Stimulated activated CD4-positive, alpha-beta T cell treated with anti-CD3 and anti-CD28 coated beads, Interleukin-15, amount 100 ng/mL, for 24 hours (primary cell): Measurements from ENCODE around the gene STARD8.

ENCODE experiments used
- DNase-seq: peaks from one replicate; pipeline ENCODE4 v3.0.0-alpha.2; 2020

Gene STARD8

DNA sequence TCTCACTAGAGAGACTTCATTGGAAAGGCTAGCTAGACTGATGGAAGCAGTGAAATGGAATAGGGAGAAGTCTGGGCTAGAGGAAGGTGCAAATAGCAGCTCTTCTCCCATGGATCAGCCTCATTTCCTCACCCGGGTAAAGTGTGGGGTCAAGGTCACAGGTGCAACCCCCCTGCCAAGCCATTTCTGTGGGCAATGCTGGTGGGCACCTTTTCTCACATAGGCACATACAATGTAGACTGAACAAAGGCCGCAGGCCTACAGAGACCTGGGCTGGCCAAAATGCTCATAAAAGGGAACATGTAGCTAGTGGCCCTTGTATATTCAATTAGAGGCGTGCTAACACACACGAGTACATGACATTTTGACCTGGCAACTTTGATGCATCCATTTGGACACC is 109.9 kb downstream of the STARD8 start:
- DNase-seq: no peak

DNA sequence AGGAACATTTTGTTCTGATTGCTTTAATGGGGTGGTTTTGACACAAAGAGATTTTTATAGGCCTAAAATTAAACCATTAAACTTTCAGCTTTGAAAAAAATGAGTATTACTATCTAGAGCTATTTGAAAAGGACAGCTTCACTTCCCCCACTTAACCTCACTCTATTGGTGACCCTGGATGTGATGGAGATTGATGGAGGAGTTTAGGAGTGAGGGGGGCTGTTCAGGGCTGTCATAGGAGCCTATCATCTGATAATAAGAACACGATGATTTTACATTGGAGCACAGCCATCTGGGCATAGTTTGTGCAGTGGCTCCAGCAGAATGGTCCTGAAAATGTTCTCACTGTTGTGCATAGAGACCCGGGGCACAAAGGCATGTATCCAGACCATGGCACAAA is 110.3 kb downstream of the STARD8 start:
- no peak for DNase-seq

DNA sequence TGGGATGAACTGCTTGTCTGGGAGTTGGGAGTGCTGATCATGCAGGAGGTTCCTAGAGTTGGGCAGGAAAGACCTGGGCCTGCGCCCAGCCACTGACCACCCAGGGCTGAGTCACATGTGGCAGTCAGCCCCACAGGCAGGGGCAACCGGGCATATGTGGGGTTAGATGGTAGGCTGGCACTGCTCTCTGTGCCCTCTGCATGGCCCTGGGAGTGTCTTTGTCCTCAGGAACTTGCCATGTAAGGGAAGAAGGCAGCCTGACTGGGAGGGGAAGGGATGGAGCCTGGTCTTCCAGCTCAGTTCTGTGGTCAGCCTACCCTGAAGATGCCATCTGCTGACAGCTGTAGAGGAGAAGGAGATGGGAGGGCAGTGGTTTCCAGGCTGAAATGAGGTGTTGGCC is 111.2 kb downstream of the STARD8 start:
- DNase-seq: no peak

DNA sequence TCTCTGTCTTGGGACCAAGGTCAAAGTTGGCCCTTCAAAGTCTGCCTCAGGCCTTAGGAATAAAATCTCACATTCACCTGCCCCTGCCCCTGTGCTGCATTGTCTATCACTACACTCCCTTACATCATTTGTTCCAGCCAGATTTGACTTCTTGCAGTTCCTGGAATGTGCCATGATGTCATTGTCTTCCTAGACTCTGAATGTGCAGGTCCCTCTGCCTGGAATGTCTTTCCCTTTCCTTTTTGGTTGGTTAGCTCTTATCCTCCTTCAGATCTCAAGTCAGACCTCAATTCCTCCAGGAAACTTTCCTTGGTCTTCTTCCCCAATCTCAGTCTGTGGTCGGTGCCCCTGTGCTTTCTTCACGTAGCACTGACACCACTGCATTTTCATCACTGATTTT is 113.6 kb downstream of the STARD8 start:
- no peak for DNase-seq

DNA sequence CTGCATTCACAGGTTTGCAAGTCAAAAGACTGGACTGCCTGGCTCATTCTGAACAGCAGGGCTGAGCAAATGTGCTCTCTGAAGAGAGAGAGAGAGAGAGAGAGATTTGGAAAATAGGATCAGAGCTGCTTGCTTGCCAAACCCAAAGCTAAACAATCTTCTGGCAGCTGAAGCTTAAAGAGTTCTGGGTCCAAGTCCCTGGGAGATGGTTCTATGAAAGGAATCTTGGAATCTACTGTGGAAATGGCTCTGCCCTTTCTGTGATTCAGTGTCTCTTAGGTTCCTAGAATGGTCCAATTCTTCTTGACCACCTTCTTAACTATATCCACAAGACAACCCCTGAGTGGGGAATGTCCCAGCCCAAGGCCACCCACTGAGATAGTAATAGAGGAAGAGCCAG is 115.3 kb downstream of the STARD8 start:
- no peak for DNase-seq

DNA sequence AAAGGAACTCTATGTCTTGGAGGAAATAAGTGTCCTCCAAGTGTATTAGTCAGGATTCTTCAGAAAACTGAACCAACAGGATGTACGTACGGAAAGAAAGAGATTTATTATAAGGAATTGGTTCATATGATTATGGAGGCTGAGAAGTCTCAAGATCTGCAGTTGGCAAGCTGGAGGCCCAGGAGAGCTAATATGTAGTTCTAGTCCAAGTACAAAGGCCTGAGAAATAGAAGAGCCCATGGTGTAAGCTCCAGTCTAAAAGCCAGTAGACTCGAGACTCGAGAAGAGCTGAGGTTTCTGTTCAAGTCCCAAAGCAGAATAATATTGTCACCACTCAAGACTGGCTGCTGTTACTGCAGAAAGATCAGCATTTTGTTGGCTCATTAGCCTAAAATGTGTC is 116.0 kb downstream of the STARD8 start:
- no peak for DNase-seq
